Activated naive CD4-positive, alpha-beta T cell treated with anti-CD3 and anti-CD28 coated beads for 36 hours (primary cell): ENCODE results near the gene PRKACA. TPM values are rescaled to one million over a fixed set of nuclear protein-coding genes. Genes with fewer than 3 reads are reported as not detected.

Source experiments
- CTCF ChIA-PET: fragments of 350-600 bp; sonication (Branson Sonifier 250); formaldehyde crosslinking; loops from one replicate; lab custom pipeline; 2021; ENCODE audit warnings: antibody characterized with exemption; lab: Charles Lee
- DNase-seq: peaks from one replicate; pipeline ENCODE4 v3.0.0-alpha.2; 2020
- H3K27ac Mint-ChIP-seq: one replicate; pipeline ENCODE4 v1.8.0; 2021; ENCODE audit warnings: mild to moderate bottlenecking, mixed read lengths
- H3K27me3 Mint-ChIP-seq: one replicate; pipeline ENCODE4 v1.8.0; 2021; ENCODE audit warnings: low read depth, mixed read lengths
- H3K36me3 Mint-ChIP-seq: one replicate; pipeline ENCODE4 v1.8.0; 2021; ENCODE audit warnings: low read depth, mixed read lengths
- H3K4me1 Mint-ChIP-seq: one replicate; pipeline ENCODE4 v1.8.0; 2021; ENCODE audit warnings: low read depth, mixed read lengths
- H3K4me3 Mint-ChIP-seq: one replicate; pipeline ENCODE4 v1.8.0; 2021; ENCODE audit warnings: mild to moderate bottlenecking, moderate library complexity, mixed read lengths
- H3K9me3 Mint-ChIP-seq: one replicate; pipeline ENCODE4 v1.8.0; 2021; ENCODE audit warnings: mixed read lengths
- intact Hi-C: fragments of 100-400 bp; cut with micrococcal nuclease; formaldehyde crosslinking; loops from one replicate; pipeline ENCODE4 v1.15.1; 2023
- total RNA-seq, 2 experiments: library from RNA; stranded (reverse); gene quantifications; one replicate each; pipeline ENCODE4 v1.2.3, GENCODE V29; 2021

The PRKACA gene
- total RNA-seq, 2 experiments from 2014 or later: 48.2 to 60.0 TPM

DNA sequence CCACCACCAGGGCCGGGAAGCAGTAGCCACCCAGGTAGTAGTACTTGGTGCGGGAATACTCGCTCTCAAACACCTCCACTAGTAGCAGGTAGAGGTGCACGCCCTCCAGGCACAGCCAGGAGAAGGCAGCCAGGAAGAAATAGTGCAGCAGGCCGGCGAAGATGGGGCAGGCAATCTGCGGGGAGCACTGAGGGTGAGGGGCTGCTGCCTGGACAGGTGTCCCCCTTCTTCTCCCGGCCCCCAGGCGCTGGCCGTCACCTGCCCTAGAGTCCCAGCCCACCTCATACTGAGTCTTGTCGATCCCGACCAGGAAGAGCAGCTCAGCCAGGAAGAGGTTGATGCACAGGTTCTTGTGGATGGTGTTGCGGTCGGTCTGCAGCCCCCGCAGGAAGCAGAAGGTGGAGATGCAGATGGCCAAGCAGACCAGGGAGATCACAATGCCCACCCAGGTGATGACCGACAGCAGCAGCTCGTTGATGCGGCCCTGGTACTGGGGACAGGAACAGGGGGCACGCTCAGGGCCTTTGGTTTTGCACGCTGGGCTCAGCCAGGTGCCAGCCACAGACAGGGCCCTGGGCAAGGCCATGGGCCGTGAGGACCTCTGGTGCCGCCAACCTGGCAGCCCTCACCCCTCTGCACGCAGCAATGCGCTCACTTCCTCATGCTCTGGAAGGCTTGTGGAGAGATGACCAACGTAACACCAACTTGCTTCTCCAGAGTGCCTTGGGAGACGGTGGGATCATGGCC lies 39.6 kb upstream of the PRKACA start:
- CTCF ChIA-PET: interaction anchor here (0.6 to 1.2 kb wide), 2 partner anchors 20 to 177 kb away, joined by 4 to 5 read pairs; partner anchors contain the start of gene ASF1B
- Mint-ChIP-seq H3K4me3 (no peak overlapping the region), H3K4me1 (peaks cover 3% of the 10 kb centered on the region), H3K27me3 (no peaks in the 10 kb centered on the region), H3K36me3 (peaks cover 8% of the 10 kb centered on the region), H3K9me3 (no peaks in the 10 kb centered on the region), H3K27ac (no peak overlapping the region)
- no peak for DNase-seq
- intact Hi-C loops: no loop called here

GRCh38 chr19:14156122-14156521 lies 38.6 kb upstream of the PRKACA start:
- intact Hi-C loops: no loop called here
- Mint-ChIP-seq H3K27me3 (no peaks in the 10 kb centered on the region), H3K4me1 (peaks cover 3% of the 10 kb centered on the region), H3K9me3 (no peaks in the 10 kb centered on the region), H3K36me3 (peaks cover 8% of the 10 kb centered on the region), H3K27ac (no peak overlapping the region), H3K4me3 (no peak overlapping the region)
- CTCF ChIA-PET: no interaction called here
- no peak for DNase-seq

DNA sequence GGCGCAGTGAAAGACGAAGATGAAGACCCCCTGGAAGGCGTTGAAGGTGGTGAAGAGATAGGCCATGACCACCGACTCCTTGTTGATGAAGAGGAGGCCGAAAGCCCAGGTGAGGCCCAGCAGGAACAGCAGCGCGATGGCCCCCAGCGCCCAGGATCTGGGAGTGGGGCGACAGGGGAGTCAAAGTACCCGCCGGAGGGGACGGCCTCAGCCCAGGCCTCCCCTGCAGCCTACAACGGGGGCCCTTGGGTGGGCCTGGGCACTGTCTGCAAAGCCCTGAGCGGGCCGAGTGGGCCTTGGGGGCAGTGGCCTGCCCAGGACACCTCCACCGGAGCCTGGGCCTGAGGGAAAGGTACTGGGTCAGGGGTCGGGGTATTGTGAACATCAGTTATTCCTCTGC lies 37.8 kb upstream of the PRKACA start:
- Mint-ChIP-seq H3K27ac (no peak overlapping the region), H3K27me3 (no peaks in the 10 kb centered on the region), H3K9me3 (no peaks in the 10 kb centered on the region), H3K4me1 (peaks cover 3% of the 10 kb centered on the region), H3K4me3 (no peak overlapping the region), H3K36me3 (peaks cover 8% of the 10 kb centered on the region)
- no peak for DNase-seq
- intact Hi-C loops: no loop called here
- CTCF ChIA-PET: no interaction called here

DNA sequence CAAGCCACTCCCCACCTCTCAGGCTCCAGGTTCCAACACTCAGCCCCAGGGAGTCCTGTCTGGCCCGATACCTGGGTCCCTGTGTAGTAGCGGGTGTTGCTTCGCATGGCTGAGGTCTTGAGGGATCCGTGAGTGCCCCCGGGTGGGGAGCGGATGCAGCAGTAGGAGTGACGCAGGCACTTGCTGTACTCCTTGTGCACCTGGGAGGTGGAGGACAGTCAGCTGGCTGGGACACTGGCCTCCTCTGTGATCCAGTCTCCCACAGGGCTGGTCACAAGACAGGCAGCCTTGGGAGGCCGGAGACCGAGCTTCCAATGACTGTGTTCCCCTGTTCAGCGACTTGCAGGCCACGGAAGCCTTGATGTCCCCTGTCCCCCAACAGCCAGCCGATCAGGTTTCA lies 35.2 kb upstream of the PRKACA start:
- Mint-ChIP-seq H3K36me3 (peaks cover 6% of the 10 kb centered on the region), H3K4me3 (no peak overlapping the region), H3K27ac (peak overlapping the region; percentile 34), H3K9me3 (no peaks in the 10 kb centered on the region), H3K4me1 (peaks cover 25% of the 10 kb centered on the region), H3K27me3 (no peaks in the 10 kb centered on the region)
- DNase-seq: no peak
- CTCF ChIA-PET: no interaction called here
- intact Hi-C loops: no loop called here

DNA sequence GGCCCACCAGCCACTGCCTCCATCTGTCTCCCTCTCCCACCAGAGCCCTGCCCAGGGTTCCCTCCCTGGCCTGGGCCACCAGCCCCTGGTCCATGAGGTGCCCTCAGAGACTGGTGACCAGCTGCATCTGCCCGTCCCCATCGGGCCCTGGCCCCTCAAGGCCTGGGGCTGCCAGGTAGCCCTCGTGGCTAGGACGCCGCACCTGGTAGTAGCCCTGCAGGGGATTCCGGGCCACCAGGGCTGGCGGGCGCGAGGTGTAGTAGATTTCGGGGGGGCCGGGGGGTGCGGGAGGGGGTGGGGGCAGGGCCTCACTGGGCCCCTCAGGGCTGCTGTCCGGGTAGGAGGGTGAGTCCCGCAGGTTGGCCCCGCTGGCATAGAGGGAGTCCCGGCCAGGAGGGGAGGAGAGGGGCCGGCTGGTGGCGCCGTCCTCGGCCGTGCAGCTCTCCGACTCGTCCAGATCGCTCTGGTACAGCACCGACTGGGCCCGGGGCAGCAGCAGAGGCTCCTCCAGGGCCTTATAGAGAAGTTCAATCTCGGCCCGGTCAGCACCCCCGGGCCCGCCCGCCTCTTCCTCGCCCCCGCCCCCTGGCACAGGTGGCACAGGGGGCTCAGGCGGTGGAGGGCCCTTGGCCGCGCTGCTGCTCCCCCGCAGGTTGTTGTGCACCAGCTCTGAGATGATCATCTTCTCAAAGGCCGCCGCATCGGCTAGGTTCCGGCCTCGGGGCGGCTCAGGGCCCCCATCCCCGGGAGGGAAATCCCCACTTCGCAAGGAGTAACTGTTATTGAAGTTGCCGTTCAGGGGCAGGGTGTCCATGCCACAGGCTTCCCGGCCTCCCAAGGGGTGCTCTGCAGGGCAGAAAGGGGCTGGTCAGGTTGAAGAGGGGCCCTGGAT lies 33.5 kb upstream of the PRKACA start:
- H3K4me1 Mint-ChIP-seq: peaks cover 40% of the 10 kb centered on the region
- CTCF ChIA-PET: interaction anchor here (0.6 to 2.1 kb wide), 2 partner anchors 14 to 197 kb away, joined by 3 to 13 read pairs; partner anchors contain the start of gene ASF1B
- no peak overlapping the region for H3K4me3 Mint-ChIP-seq
- intact Hi-C loops: no loop called here
- peaks cover 4% of the 10 kb centered on the region for H3K36me3 Mint-ChIP-seq
- peak overlapping the region; percentile 24 for H3K27ac Mint-ChIP-seq
- H3K9me3 Mint-ChIP-seq: no peaks in the 10 kb centered on the region
- DNase-seq: no peak
- no peaks in the 10 kb centered on the region for H3K27me3 Mint-ChIP-seq

- Mint-ChIP-seq H3K36me3 (peaks cover 4% of the 10 kb centered on the region), H3K27ac (peak overlapping the region; percentile 93), H3K9me3 (no peaks in the 10 kb centered on the region), H3K4me1 (peaks cover 48% of the 10 kb centered on the region), H3K27me3 (no peaks in the 10 kb centered on the region), H3K4me3 (peak overlapping the region; percentile 71)
- CTCF ChIA-PET: interaction anchor here (2.1 kb wide), 1 partner anchor 13 kb away, joined by 13 read pairs; the partner anchor contains the start of gene ASF1B
- DNase-seq: no peak
- intact Hi-C loops: no loop called here
Observed at GRCh38 chr19:14150041-14150769, 32.6 kb upstream of the PRKACA start.

DNA sequence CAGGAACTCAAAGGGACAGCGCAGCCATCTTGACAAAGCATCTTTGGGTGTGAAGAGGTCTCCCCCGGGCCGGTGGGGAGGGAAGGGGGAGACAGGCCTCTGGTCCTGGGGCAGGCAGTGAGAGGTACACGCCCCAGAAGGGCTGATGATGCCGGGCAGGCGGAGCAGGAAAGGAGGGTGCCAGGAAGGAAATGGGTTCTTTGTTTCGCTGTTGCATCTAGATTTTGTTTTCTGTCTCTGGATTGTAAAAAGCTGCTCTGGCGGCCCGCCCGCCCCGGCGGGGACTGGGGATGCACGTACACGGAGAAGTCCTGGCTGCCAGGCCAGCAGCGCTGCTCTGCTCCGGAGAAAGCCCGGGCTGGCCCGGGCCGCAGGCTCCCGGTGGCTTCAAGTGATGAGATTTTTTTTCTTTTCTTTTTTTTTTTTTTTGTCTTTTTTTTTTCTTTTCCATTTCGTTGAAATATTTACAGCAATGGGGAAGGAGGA lies 32.0 kb upstream of the PRKACA start:
- CTCF ChIA-PET: interaction anchor here (2.1 kb wide), 1 partner anchor 12 kb away, joined by 13 read pairs; the partner anchor contains the start of gene ASF1B
- Mint-ChIP-seq H3K9me3 (no peaks in the 10 kb centered on the region), H3K27me3 (no peaks in the 10 kb centered on the region), H3K4me3 (peak overlapping the region; percentile 71), H3K36me3 (peaks cover 4% of the 10 kb centered on the region), H3K4me1 (peaks cover 49% of the 10 kb centered on the region), H3K27ac (peak overlapping the region; percentile 93)
- intact Hi-C loops: loop anchor here (1.0 kb wide), 1 partner anchor 12 kb away; no protein-coding TSS in a partner anchor
- DNase-seq: peak; percentile 67

DNA sequence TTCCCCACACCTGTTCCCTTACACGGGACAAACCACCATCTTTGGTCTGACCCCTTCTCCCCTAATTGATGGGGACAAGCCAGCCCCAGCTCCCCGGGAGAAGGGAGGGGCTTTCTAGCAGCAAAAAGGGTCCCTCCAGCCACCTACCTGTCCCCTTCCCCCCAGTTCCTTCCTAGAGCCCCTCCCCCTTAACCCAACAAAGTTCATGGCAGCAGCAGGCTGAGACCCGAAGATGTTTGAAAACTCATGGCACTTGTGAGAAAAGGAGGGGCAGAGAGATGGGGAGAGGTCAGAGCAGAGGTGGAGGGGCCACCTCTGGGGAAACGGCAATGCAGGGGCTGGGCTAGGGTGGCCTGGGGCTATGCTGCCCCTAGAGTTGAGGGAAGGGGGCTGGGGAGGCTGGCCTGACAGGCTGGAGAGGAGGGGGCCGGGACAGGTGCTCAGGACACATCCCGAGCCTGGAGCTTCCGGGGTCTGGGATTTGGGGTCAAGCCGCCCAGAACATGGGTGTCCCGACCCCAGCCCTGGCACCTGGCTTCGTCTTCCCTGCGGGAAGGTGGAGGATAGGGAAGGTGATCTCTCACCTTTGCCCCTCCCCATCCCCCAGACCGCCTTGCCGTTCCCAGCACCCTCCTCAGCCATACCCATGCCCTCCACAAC lies 31.3 kb upstream of the PRKACA start:
- DNase-seq: no peak
- no peaks in the 10 kb centered on the region for H3K27me3 Mint-ChIP-seq
- H3K27ac Mint-ChIP-seq: peak overlapping the region; percentile 93
- H3K9me3 Mint-ChIP-seq: no peaks in the 10 kb centered on the region
- peaks cover 49% of the 10 kb centered on the region for H3K4me1 Mint-ChIP-seq
- H3K4me3 Mint-ChIP-seq: peak overlapping the region; percentile 71
- CTCF ChIA-PET: interaction anchor here (0.6 to 2.1 kb wide), 5 partner anchors 9 to 222 kb away, joined by 4 to 13 read pairs (median 7); partner anchors contain the start of gene ASF1B
- H3K36me3 Mint-ChIP-seq: peaks cover 4% of the 10 kb centered on the region
- intact Hi-C loops: loop anchor here (1.0 kb wide), 2 partner anchors 12 to 47 kb away; no protein-coding TSS in a partner anchor

DNA sequence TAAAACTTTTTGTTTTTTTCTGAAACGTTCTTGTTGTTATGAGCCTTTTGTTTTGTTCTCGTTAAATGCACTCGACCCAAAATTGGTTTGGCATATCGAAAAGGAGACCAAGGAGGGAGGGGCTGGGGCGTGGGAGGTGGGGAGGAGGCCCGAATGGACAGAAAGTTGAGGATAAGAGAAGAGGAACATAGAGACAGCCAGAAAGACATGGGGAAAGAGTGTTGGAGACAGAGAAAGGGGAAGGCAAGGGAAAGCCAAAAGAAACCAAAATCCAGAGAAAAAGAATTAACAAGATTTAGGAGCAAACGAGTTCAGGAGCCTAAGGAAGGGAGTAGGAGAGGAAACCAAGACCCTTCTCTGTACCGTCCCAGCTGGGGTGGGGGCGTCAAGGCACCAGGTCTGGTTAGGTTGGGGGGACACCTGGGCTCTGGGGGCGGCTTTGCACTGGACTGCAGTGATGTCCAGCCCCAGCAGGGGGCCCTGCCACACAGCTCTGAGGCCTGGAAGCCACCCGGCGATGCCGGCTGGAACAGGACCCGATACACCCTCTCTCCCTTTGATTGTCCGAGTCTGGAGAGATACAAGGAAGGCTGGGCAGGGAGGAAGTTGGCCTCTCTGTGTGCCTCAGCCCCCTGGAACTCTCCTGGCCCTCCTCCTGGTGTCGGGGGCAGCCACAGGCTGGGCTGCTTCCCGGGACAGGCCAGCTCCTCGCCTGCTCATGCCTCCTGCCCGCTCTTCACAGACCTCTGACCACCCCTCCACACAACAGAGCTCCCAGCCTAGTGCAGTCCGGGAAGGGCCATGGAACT lies 30.4 kb upstream of the PRKACA start:
- H3K36me3 Mint-ChIP-seq: peaks cover 2% of the 10 kb centered on the region
- peak overlapping the region; percentile 12 for H3K4me3 Mint-ChIP-seq
- no peaks in the 10 kb centered on the region for H3K9me3 Mint-ChIP-seq
- no peaks in the 10 kb centered on the region for H3K27me3 Mint-ChIP-seq
- H3K27ac Mint-ChIP-seq: peak overlapping the region; percentile 93
- peak; percentile 69 for DNase-seq
- intact Hi-C loops: loop anchor here (1.0 kb wide), 1 partner anchor 48 kb away; no protein-coding TSS in a partner anchor
- peaks cover 48% of the 10 kb centered on the region for H3K4me1 Mint-ChIP-seq
- CTCF ChIA-PET: interaction anchor here (0.6 to 1.4 kb wide), 5 partner anchors 8 to 222 kb away, joined by 4 to 9 read pairs (median 4); no protein-coding TSS in a partner anchor

DNA sequence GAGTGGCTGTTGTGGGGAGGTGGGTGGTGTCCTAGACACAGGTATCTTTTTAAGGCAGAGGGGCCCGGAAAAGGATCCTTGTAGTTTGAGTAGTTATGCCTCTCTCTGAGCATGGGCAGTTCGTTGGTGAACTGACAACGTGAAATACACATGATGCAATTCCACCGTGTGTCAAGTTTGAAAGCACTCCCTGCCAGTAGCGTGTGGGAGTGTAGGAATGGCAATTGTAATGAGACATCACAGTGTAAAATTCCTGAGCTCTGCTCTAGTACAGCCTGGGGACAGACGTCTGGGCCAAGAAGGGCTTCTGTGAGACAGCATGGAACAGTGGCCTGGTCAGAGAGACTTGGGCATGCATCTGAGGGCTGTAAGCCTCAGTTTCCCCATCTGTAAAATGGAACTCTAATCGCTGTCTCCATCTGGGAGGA lies 29.2 kb upstream of the PRKACA start:
- H3K4me3 Mint-ChIP-seq: no peak overlapping the region
- CTCF ChIA-PET: interaction anchor here (0.6 to 1.2 kb wide), 2 partner anchors 11 to 114 kb away, joined by 4 read pairs; partner anchors contain the start of gene ASF1B
- H3K27me3 Mint-ChIP-seq: no peaks in the 10 kb centered on the region
- intact Hi-C loops: no loop called here
- no peaks in the 10 kb centered on the region for H3K36me3 Mint-ChIP-seq
- DNase-seq: no peak
- H3K27ac Mint-ChIP-seq: no peak overlapping the region
- H3K9me3 Mint-ChIP-seq: no peaks in the 10 kb centered on the region
- H3K4me1 Mint-ChIP-seq: peaks cover 52% of the 10 kb centered on the region
